ENCODE measurements around the gene ITGAV. TPM values are rescaled to one million over a fixed set of nuclear protein-coding genes. Genes with fewer than 3 reads are reported as not detected.

ITGAV gene
- total and polyA plus RNA-seq, 2 experiments from 2014 or later = 32.7 to 135 TPM

- Histone ChIP-seq H3K27me3 (no peaks in the 10 kb centered on the region), H3K9me3 (ENCODE audit: low read depth) (no peaks in the 10 kb centered on the region), H3K9me2 (replicated peaks; ENCODE audit: insufficient read depth) (no peaks in the 10 kb centered on the region), H3K4me2 (peak overlapping the region; percentile 79), H3K36me3 (replicated peaks; ENCODE audit: insufficient read depth, low read depth) (no peaks in the 10 kb centered on the region), H2AFZ (peak overlapping the region; percentile 67), H3K4me3 (peak overlapping the region; percentile 96), H4K20me1 (ENCODE audit: insufficient read depth, poor library complexity, severe bottlenecking) (peaks cover 5% of the 10 kb centered on the region), H3K4me1 (ENCODE audit: insufficient read depth) (peaks cover 9% of the 10 kb centered on the region), H3K79me2 (peaks cover 37% of the 10 kb centered on the region), H3K27ac (peak overlapping the region; percentile 99)
- TF ChIP-seq EZH2phosphoT487 (IDR thresholded peaks at IDR 0.05; ENCODE audit: low read depth, severe bottlenecking, unreplicated experiment) = no peak
- no peak for TF ChIP-seq EZH2 (IDR thresholded peaks at IDR 0.05; ENCODE audit: borderline replicate concordance)
- TF ChIP-seq CTCF (IDR thresholded peaks at IDR 0.05; ENCODE audit: poor library complexity) = no peak
- 31% methylated on average over 14 of the region's 14 CpGs for WGBS (ENCODE audit: low lambda C conversion rate, missing lambda C conversion rate)
- no peak for DNase-seq (ENCODE audit: low spot score)
Measured at GRCh38 chr2:186588940-186589611, 780 bp upstream of the ITGAV start.

GRCh38 chr2:186590350-186590758, 498 bp downstream of the ITGAV start:
- WGBS (ENCODE audit: low lambda C conversion rate, missing lambda C conversion rate) = under 1% methylated on average over 23 of the region's 32 CpGs
- Histone ChIP-seq H2AFZ (peak overlapping the region; percentile 67), H3K4me2 (peak overlapping the region; percentile 79), H3K27ac (peak overlapping the region; percentile 99), H3K4me1 (ENCODE audit: insufficient read depth) (peaks cover 8% of the 10 kb centered on the region), H3K27me3 (no peaks in the 10 kb centered on the region), H3K36me3 (replicated peaks; ENCODE audit: insufficient read depth, low read depth) (no peaks in the 10 kb centered on the region), H3K4me3 (peak overlapping the region; percentile 96), H3K79me2 (peaks cover 50% of the 10 kb centered on the region), H3K9me3 (ENCODE audit: low read depth) (no peaks in the 10 kb centered on the region), H4K20me1 (ENCODE audit: insufficient read depth, poor library complexity, severe bottlenecking) (peaks cover 13% of the 10 kb centered on the region), H3K9me2 (replicated peaks; ENCODE audit: insufficient read depth) (no peaks in the 10 kb centered on the region)
- no peak for TF ChIP-seq EZH2 (IDR thresholded peaks at IDR 0.05; ENCODE audit: borderline replicate concordance)
- TF ChIP-seq CTCF (IDR thresholded peaks at IDR 0.05; ENCODE audit: poor library complexity) = no peak
- TF ChIP-seq EZH2phosphoT487 (IDR thresholded peaks at IDR 0.05; ENCODE audit: low read depth, severe bottlenecking, unreplicated experiment) = no peak
- DNase-seq (ENCODE audit: low spot score) = no peak

- DNase-seq (ENCODE audit: low spot score) = peak; percentile 47
- TF ChIP-seq CTCF (IDR thresholded peaks at IDR 0.05; ENCODE audit: poor library complexity) (no peak), EZH2 (IDR thresholded peaks at IDR 0.05; ENCODE audit: borderline replicate concordance) (no peak)
- Histone ChIP-seq H3K4me3 (peak overlapping the region; percentile 96), H3K27me3 (no peaks in the 10 kb centered on the region), H3K4me1 (ENCODE audit: insufficient read depth) (peaks cover 5% of the 10 kb centered on the region), H4K20me1 (ENCODE audit: insufficient read depth, poor library complexity, severe bottlenecking) (peaks cover 13% of the 10 kb centered on the region), H3K27ac (peak overlapping the region; percentile 99), H3K9me2 (replicated peaks; ENCODE audit: insufficient read depth) (no peaks in the 10 kb centered on the region), H3K79me2 (peaks cover 56% of the 10 kb centered on the region), H3K9me3 (ENCODE audit: low read depth) (no peaks in the 10 kb centered on the region), H2AFZ (peak overlapping the region; percentile 67), H3K36me3 (replicated peaks; ENCODE audit: insufficient read depth, low read depth) (no peaks in the 10 kb centered on the region), H3K4me2 (peak overlapping the region; percentile 79)
- WGBS (ENCODE audit: low lambda C conversion rate, missing lambda C conversion rate) = 2% methylated on average over 17 of the region's 17 CpGs
Measured at GRCh38 chr2:186590759-186591505, 1.1 kb downstream of the ITGAV start.

All from hepatocyte (in vitro differentiated cells).